Peyer's patch (tissue), 4 donors: ENCODE data around the gene SLC9A8.

Source experiments
- POLR2A ChIP-seq, 2 donors: fragments of 450-650 bp; IDR thresholded peaks; one replicate each; pipeline ENCODE4 v1.5.1; 2017; ENCODE audit warnings: antibody characterized with exemption in 2 of 2, mild to moderate bottlenecking in 2 of 2, moderate library complexity in 2 of 2
- TF ChIP-seq, protein P1 (sequence below), 6 experiments: fragments of 450-650 bp in 4 of 6; fragments of 200-600 bp in 2 of 6; sonication (generic) in 1 of 6; IDR thresholded peaks; one replicate each; pipeline ENCODE4 v1.5.1; 2017 to 2019; ENCODE audit warnings: antibody characterized with exemption in 6 of 6, mild to moderate bottlenecking in 3 of 6, moderate library complexity in 1 of 6

DNA sequence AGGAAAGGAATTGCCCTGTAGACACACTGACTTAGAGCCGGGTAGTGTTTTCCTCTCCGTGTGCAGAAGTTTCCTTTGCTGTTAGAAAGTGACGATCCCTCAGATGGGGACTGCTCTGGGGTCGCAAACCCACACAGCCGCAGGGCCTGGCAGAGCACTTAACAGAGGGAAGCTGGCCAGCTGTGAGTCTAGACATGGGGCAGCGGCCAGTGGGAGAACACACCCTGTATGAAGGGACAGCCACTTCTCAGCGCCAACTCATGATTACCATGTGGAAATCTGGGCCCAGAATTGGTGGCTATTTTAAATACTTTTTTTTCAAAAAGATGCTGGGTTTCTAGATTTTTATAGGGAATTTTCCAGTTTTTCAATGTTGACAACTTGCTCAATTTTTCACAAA is 39.4 kb downstream of the SLC9A8 start:
- TF ChIP-seq, protein P1, sequence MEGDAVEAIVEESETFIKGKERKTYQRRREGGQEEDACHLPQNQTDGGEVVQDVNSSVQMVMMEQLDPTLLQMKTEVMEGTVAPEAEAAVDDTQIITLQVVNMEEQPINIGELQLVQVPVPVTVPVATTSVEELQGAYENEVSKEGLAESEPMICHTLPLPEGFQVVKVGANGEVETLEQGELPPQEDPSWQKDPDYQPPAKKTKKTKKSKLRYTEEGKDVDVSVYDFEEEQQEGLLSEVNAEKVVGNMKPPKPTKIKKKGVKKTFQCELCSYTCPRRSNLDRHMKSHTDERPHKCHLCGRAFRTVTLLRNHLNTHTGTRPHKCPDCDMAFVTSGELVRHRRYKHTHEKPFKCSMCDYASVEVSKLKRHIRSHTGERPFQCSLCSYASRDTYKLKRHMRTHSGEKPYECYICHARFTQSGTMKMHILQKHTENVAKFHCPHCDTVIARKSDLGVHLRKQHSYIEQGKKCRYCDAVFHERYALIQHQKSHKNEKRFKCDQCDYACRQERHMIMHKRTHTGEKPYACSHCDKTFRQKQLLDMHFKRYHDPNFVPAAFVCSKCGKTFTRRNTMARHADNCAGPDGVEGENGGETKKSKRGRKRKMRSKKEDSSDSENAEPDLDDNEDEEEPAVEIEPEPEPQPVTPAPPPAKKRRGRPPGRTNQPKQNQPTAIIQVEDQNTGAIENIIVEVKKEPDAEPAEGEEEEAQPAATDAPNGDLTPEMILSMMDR (IDR thresholded peaks at IDR 0.05), result no peak
- no peak for TF ChIP-seq POLR2A (IDR thresholded peaks at IDR 0.05)
